NCI-H1436 (cell line): ENCODE results near the gene DPH5.
"Not testable (repeated sequence)": the region's sequence is repeated elsewhere in the genome, so short reads cannot be mapped to it uniquely, and the experiment has no call there.

Source experiments
- DNase-seq: peaks from one replicate; lab custom pipeline; 2025; lab: John Stamatoyannopoulos, UW

The DPH5 gene, protein sequence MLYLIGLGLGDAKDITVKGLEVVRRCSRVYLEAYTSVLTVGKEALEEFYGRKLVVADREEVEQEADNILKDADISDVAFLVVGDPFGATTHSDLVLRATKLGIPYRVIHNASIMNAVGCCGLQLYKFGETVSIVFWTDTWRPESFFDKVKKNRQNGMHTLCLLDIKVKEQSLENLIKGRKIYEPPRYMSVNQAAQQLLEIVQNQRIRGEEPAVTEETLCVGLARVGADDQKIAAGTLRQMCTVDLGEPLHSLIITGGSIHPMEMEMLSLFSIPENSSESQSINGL

GRCh38 chr1:101025657-101026429, at the start of gene DPH5:
TSS of gene DPH5 (minus strand) at chr1:101025784. CDS start at chr1:101025443, 341 bp downstream.
- peak; percentile 79 for DNase-seq

- DNase-seq: no peak
Observed at GRCh38 chr1:101073836-101074235, 48.3 kb upstream of the DPH5 start.

- DNase-seq: no peak
Observed at GRCh38 chr1:101071470-101071891, 45.9 kb upstream of the DPH5 start.

DNA sequence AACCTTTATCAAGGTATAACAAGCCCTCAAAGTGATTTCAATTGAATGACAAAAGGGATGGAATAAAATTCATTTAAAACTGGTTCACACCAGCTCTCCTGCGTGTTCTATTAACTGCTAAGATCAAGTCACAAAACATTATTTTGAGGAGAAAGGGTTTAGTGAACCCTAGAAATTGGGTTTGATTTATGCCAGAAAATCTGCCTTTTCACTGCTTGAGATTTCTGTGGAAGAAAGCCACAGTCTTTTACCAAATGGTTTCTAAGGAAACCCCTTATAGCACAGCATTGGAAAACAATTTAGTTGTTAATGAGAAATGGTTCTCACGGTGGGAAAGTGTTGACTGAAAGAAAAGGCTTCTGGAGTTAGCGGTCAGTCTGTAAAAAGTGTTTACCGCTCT, 43.6 kb upstream of the DPH5 start:
- no peak for DNase-seq

GRCh38 chr1:101066937-101067335, 41.4 kb upstream of the DPH5 start:
- not testable (repeated sequence) for DNase-seq

DNA sequence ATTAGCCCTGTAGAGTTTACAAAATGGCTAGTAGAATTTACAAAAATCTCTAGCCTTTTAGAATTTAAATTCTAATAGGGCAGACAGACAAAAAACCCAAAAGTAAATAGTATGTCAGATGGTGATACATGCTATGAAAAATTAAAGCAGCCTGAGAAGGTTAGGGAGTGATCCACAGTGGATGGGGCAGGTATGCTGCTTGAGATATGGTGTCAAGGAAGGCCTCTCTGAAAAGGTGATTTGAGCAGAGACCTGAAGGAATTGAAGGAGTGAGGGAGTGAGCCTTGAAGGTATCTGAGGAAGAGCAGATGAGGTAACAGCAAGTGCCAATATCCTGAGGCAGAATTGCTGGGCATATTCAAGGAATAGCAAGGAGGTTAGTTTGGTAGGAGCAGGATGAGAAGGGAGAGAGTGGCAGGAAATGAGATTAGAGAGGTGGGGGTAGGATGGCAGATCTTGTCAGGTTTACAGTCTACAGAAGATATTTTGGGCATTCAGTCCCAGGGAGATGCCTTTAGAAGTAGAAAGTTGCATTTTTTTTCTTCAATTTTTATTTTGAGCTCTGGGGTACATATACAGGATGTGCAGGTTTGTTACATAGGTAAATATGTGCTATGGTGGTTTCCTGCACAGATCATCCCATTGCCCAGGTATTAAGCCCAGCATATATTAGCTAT, 40.8 kb upstream of the DPH5 start:
- no peak for DNase-seq

GRCh38 chr1:101065575-101065974, 40.0 kb upstream of the DPH5 start:
- no peak for DNase-seq

DNA sequence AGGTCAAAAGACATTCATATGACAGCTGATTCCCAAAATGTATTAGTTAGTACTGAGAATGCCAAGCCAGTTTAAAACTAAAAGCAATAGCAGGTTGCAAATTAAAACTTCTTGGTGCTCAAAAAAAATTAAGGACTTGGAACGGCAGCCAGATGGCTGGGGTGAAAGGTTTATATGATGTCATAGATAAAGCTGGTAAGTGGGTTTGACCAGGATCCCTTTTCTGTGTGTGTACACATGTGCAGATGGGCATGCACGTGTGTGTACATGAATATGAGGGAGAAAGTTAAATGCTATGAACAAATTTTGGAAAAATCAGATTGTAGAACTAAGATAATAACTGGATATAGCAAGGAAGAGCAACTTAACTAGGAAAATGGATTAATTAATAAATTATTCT, 39.1 kb upstream of the DPH5 start:
- no peak for DNase-seq

DNA sequence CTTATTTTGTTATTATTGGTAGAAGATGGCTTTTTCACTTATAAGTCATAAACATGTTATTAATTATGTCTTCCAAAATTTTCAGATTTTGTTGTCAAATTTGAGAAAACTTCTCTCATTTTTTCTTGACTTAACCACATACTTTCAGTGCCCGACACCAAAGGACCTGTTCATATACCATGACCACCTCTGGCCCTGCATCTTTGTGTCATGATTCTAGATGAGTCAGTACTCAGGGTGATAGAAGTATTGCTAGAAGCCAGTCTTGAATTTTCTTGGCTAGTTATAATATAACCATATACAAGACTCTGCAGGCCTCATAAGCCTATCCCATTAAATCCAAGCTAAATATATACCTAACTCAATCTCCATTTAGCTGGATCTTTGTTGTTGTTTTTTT, 35.4 kb upstream of the DPH5 start:
- DNase-seq: no peak

GRCh38 chr1:101059945-101060542, 34.5 kb upstream of the DPH5 start:
- DNase-seq: no peak

DNA sequence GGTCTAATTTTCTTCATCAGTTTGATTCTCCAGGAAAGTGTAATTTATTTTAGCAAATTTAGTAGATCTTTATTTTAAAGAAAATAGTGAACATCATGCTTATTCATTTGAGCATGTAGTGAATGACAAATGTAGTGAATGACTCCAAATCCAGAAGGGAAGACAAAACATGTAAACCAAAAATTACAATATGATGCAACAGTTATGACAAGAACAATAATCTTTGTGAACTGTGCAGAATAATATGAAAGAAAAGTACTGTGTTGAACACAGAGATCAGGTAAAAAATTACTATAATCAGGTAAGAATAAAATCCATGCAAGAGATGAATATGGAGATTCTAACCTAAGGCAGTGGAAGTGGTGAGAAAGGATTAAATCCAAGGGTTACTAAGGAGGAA, 30.0 kb upstream of the DPH5 start:
- no peak for DNase-seq

DNA sequence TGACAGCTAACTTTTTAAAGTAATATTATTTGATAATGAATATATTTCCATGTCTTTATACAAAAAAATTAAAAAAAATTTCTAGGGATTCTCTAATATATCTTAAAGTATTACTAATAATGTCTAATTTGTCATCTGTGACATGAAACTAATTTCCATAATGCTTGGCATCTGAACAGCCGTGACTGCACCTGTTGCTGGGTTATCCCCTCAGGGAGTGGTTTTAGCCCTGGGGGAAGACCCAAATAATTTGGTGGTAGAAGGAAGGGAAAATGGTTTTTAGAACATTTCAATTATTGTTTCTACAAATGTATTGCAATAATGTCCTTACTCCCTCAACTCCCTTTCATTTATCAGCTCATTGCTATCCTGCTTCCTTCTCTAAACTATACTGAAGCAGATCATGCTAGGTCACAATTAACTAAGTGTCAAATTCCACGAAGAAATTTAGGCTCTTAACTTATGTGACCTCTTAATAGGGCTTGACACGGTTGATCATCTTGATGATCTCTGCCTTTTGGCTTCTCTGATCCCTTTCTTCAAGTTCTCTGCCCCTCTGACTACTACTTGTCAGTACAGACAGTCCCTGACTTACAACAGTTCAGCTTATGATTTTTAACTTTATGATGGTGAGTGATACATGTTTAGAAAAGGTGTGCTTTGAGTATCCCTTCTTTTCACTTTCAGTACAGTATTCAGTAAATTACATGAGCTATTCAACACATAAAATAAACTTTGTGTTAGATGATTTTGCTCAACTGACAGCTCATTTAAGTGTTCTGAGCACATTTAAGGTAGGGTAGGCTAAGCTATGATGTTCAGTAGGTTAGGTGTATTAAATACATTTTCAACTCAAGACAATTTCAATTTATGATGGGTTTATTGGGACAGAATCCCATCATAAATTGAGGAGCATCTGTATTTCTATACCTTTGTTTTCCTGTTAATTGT, 26.4 kb upstream of the DPH5 start:
- peak; percentile 7 for DNase-seq

GRCh38 chr1:101050869-101051268, 25.3 kb upstream of the DPH5 start:
- DNase-seq: no peak

DNA sequence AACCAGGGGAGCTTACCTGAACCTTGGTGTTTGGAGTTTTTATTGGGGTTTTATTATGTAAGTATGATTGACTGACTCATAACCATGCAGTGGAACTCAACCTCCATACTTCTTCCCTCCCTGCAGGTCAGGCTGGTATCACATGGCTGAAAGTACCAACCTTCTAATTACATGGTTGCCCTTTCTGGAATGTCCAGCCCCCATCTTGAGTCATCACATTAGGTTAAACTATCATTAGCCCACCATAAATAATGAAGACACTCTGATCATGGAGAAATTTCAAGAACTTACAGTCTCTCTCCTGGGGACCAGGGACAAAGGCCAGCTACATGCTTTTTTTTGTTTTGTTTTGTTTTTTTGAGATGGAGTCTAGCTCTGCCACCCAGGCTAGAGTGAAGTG, 19.2 kb upstream of the DPH5 start:
- no peak for DNase-seq

- no peak for DNase-seq
Observed at GRCh38 chr1:101044259-101044658, 18.7 kb upstream of the DPH5 start.

- DNase-seq: no peak
Observed at GRCh38 chr1:101043776-101044175, 18.2 kb upstream of the DPH5 start.

GRCh38 chr1:101041300-101041699, 15.7 kb upstream of the DPH5 start:
- no peak for DNase-seq

GRCh38 chr1:101040666-101041065, 15.1 kb upstream of the DPH5 start:
- DNase-seq: no peak

DNA sequence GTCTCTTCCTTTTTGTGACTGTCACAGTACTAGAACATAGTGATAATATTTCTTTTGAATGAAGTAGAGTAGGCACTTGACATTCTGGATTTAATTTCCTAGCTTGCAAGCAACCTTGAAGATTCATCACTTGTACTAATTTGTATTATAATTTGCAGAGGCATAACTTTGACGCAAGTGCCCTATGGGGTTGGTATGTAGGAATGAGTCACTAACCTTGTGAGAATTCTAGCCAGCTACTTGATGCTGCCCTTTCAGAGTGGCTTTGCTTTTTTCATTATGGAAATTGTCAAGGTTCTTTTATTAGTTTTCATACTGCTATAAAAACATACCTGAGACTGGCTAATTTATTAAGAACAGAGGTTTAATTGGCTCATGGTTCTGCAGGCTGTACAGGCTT, 13.7 kb upstream of the DPH5 start:
- DNase-seq: no peak

- DNase-seq: no peak
Observed at GRCh38 chr1:101037316-101037715, 11.7 kb upstream of the DPH5 start.

DNA sequence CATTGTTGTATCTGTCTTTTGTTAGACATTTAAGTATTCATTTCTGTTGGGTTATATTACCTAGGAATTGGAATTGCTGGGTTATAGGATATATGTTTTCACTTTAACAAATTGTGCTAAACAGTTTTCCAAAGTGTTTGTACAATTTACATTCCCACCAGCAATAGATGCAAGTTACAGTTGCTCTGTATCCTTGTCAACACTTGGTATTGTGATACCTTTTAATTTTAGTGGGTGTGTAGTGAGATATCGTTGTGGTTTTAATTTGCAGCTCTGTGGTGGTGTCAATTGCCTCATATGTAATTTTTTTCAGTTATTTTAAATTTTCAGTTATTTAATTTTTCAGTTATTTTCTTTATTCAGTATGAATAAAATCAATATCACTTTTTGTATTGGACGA, 7.4 kb upstream of the DPH5 start:
- DNase-seq: no peak
